Measurements from ENCODE around the gene PTGS2.
"Not testable (repeated sequence)": the region's sequence is repeated elsewhere in the genome, so short reads cannot be mapped to it uniquely, and the experiment has no call there.

PTGS2 gene

DNA sequence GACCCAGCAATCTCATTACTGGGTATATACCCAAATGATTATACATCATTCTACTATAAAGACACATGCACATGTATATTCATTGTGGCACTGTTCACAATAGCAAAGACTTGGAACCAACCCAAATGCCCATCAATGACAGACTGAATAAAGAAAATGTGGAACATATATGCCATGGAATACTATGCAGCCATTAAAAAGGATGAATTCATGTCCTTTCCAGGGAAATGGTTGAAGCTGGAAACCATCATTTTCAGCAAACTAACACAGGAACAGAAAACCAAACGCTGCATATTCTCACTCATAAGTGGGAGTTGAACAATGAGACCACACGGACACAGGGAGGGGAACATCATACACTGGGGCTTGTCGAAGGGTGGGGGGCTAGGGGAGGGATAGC lies 10.4 kb downstream of the PTGS2 start:
- not testable (repeated sequence) for DNase-seq

DNA sequence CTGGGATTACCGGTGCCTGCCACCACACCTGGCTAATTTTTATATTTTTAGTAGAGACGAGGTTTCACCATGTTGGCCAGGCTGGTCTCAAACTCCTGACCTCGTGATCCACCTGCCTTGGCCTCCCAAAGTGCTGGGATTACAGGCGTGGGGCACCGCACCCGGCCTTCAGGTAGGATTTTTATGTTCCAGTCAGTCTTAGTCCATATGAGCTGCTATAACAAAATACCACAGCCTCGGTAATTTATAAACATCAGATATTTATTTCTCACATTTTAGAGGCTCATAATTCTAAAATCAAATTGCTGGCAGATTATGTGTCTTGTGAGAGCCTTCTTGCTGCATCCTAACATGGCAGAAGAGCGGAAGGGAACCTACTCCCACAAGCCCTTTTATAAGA lies 16.0 kb downstream of the PTGS2 start:
- not testable (repeated sequence) for DNase-seq

DNA sequence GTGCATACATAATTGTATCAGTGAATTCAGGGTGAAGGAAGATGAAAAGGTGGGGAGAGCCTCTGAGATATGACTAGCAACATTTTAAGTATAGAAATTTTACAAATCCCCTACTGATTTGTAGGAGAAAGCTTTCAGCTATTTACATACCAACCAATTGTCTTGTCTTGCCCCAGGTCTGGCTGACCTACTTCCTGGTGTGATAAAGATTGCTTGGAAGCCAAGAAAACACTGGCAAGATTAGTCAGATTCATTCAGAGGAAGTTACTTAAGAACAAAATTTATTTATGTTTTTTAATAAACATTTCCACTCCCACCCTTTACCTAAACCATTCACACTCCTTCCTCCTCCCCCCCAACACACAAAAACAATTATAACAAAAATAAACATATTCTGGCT lies 17.5 kb downstream of the PTGS2 start:
- DNase-seq = no peak

DNA sequence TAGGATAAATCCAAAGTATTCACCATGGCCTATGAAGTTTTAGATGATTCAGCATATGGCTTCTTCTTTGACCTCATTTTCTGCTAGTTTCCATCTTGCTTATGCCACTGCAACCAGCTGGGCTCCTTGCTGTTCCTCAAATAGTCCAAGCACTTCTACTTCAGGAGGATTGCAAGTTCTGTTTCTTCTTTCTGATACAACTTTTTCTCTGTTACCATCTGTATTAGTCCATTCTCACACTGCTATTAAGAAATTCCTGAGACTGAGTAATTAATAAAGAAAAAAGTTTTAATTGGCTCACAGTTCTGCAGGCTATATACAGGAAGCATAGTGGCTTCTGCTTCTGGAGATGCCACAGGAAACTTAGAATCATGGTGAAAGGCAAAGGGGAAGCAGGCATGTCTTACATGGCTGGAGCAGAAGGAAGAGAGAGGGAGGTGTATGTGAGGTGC lies 20.3 kb downstream of the PTGS2 start:
- DNase-seq = no peak

DNA sequence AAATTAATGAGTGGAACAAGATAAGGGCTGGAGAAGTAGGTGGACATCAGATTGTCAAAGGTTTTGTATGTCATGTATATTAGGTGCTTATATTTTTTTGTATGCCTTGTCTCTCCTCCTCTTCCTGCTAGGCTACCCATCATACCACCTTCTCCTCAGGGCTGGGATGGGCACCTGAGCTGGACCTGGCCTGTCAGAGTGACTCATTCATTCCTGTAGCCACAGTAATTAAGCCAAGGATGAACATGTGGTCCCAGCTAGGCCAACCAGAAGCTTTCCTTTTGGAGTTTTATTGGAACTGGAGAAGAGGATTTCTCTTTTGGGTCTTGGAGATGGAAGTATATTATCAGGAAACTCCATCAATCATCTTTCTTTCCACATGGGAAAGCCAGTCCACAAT lies 21.2 kb downstream of the PTGS2 start:
- DNase-seq = no peak

DNA sequence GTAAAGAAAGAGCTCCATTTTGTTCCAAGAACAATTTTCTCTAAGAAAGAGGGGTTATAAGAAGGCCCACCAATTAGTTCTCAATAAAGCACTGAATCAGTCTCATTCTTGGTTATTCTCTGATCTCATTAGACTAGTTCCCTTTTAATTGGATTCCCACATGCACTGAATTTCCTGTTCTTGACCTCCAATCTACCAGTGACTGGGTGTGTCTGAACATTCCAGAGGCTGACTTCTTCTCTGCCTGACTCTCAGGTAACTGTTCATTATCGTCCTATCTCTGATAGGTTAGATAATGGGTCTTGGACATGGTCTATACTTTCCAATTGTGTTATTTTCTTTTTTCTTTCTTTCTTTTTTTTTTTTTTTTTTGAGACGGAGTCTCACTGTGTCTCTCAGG lies 22.7 kb downstream of the PTGS2 start:
- no peak for DNase-seq

DNA sequence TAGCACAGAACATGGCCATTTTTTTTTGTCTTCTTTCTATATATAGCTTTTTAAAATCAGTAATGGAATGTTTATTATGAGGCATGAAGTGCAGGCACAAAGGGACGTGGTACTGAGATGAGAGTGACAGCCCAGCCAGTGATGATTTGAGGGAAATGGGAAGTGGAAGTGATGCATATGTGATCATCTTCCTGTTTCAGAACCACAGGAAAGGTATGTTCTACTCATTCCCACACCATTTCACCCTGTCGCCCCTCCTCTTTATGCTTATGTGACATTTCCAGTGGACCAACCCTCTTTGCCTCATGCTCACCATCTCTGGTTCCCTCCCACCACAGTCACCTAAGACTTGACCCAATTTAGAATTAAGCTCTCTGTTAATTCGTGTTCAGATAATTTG lies 24.3 kb downstream of the PTGS2 start:
- peak; percentile 64 for DNase-seq

DNA sequence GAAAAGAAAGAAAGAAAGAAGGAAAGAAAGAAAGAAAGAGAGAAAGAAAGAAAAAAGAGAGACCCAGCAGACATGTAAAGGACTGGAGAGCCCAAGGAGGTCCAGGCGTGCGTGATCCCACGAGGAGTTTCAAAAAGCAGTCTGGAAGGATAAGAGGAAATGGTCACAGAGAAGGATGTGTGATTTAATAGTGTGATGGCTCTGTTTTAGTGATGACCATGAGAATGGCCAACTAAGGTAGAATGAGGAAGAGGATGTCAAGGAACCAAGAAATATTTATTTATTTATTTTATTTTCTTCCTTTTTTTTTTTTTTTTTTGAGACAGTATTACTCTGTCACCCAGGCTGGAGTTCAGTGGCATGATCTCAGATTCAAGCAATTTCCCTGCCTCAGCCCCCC lies 25.5 kb downstream of the PTGS2 start:
- no peak for DNase-seq

DNA sequence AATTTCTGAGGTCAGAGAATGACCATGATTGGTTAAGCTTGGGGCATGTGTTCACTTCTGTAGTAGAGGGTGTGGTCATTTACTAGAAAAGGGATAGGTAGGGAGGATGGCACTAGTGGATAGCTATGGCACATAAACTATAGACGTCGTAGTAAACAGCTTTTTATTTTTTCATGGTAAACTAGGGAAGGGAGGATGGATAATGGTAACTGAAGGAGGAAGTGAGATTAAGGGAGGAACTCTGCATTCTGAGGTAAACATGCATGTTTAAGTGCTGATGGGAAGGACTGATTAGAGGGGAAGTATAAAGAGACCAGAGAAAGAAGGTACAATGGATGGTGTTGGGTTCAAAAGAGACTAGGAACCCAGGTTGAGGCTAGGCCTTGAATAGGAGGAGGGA lies 26.9 kb downstream of the PTGS2 start:
- no peak for DNase-seq

DNA sequence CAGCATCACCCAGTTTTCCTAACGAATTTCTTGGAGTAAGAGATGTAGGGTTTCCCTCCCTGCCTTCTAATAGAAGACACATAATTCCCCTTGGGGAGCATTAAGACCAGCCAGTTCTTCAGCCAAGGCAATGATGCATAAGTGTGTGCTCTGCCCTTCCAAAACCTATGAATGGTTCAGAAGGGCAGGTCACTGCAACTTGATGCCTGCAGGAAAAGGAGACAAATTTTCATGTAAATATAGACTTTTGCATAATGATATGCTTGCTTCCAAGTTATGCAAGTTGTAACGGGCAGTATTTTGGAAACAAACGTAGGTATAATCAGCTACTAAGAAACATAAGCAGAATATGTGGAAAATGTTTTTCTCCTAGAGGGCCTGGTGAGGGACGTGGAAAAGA lies 31.6 kb downstream of the PTGS2 start:
- DNase-seq = no peak

DNA sequence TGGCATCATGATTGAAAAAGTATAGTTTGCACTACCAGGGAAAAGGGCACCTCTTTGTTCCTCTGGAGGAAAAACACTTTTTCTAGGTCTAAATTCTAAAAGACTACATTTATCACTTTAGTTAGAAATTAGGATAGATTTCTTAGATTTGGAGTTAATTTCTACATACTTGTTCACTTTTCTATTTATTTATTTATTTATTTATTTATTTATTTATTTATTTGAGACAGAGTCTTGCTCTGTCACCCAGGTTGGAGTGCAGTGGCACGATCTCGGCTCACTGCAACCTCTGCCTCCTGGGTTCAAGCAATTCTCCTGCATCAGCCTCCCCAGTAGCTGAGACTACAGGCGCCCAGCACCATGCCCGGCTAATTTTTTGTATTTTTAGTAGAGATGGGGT lies 32.2 kb downstream of the PTGS2 start:
- DNase-seq = not testable (repeated sequence)

DNA sequence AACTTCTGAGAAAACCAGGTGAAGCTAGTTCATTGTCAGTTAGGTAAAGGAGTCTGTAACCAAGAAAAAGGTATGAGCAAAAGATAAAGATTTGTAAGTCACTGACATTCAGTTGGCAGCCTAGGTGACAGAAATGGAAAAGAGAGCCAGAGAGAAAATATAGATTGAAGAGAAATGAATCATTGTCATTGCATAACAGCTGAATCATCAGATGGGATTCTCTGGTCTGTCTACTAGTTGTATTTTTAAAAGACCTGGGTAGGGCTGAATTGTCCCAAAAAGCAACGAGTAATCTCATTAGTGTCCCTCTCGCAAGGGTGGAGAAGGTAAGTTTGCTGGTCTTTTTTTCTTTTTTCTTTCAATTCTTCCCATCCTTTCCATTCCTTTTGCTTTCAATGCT lies 36.6 kb downstream of the PTGS2 start:
- DNase-seq = no peak

DNA sequence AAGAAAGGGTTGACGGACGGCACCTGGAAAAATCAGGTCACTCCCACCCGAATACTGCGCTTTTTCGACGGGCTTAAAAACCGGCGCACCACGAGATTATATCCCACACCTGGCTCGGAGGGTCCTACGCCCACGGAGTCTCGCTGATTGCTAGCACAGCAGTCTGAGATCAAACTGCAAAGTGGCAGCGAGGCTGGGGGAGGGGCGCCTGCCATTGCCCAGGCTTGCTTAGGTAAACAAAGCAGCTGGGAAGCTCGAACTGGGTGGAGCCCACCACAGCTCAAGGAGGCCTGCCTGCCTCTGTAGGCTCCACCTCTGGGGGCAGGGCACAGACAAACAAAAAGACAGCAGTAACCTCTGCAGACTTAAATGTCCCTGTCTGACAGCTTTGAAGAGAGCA lies 42.7 kb downstream of the PTGS2 start:
- DNase-seq = not testable (repeated sequence)

DNA sequence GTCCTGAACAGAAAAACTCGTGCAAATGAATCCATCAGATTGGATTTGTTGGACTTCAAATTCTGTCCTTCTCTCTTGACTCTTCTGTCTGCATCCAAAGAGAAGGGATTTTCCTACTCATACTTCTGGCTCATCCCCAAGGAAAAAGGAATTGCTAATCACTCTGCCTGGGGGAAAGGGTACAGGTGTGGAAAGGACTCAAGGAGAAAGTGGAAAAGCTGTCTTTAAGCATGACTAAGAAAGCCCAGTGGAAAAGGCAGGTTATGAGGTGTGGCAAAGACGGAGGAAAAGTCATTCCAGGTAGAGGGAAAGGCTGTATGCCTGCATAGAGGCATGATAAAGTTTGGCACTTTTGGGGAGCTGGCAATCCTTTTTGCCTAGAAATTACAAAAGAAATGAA lies 43.4 kb downstream of the PTGS2 start:
- no peak for DNase-seq

DNA sequence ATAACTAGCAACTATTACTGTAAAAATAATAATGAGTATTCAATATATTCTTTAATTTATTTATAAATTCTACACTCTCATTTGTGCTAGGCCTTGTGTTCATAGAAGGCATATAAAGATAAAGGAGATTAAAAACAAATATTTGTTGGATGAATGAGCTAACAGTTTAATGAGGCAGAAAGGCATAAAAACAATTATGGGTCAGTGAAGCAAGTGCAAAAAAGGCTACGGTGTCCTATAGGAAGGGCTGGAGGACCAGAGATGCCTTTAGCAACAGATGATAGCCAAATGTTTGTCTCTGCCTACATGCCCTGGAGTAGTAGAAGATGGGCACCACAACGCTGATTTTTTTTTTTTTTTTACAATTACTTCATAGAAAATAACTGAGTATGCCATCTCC lies 45.7 kb downstream of the PTGS2 start:
- no peak for DNase-seq

DNA sequence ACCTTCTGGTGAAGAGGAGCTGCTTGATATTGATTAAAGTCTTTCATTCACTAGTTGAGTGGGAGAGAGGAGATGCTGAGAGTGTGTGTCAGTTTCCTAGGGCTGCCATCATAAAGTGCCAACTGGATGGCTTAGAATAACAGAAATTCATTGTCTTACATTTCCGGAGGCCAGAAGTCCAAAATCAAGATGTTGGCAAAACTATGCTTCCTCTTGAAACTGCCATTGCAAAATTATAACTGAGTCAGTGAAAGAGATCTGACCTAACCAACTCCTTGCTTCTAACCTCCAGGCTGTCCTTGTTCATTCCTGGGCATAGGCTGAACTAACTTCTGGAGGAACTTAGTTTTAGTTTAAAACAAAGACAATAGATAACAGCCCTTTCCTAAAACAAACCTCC lies 47.1 kb downstream of the PTGS2 start:
- DNase-seq = no peak

DNA sequence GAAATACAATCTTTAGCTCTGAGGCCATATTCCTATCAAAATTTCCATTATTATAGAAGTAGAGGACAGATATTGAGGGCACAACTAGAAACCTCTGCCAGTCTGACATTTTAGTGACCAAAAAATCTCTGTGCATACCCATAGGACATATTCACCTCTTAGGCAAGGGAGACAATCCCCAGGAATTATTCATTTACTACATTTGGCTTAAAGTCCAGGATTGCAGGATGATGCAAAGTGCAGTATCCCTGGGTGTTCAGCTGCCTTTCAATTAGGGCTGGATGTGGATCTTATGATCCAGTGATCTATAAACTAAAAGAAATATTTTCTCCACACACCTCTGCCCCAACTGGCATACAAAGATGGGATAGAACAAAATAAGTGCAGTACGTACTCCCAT lies 50.9 kb downstream of the PTGS2 start:
- DNase-seq = no peak

DNA sequence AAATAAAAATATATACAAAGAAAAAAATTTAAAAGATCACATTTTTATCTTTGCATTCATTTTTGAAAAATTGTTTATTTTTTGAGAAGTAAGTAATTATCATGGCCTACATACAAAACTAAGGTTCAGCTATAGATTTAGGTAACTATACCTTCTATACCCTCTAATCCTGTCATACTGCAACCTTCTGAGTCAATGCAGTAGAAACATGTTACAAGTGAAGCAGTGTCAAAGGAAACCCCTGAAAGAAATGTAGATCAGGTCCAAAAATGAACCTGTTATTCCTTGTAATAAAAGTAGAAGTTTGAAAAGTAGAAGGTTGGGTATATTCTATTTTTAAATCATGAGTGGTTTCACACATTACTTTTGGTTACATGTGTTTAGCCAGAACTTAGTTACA lies 51.3 kb downstream of the PTGS2 start:
- no peak for DNase-seq

DNA sequence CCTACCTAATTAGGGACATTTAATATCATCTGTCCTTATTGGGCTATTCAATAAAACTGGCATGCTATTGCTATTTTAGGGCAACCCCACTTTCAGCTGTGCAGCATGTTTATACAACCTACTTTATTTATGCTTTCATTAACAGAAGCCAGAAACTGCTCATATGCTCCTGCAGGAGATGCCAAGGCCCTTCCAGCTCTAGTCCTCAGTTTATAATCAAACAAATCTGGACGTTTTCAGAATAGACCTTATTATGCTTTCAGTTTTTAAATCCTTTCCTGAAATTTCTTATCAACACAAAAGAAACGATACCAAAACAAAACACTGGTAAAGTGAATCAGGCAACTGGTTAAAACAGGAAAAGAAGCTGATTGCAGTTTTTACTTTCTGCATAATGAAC lies 53.2 kb downstream of the PTGS2 start:
- no peak for DNase-seq

DNA sequence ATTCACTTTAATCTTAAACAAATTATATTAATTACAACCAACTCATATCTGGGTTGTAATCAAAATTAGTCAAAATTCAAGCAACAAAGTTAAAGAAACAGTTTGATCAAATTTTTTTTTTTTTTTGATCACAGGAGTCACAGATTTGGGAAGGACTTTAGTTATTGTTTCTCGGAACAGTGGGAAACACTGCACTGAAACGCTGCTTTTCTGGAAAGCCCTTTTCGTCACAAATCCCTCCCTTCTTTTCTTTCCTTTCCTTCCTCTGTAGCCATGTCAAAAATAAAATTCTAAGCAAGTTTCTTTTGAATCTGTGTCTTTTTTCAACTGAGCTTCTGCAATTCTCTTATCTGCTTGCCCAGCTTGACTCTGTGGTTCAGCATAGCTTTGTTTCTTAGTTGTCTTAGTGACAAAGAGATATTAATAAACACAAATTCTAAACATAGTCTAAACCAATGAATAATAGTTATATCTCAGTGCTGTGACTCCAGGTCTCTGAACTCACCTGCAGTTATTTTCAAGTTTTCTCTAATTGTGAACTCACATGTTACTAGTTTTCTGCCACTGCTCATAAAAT lies 53.8 kb downstream of the PTGS2 start:
- DNase-seq = no peak

DNA sequence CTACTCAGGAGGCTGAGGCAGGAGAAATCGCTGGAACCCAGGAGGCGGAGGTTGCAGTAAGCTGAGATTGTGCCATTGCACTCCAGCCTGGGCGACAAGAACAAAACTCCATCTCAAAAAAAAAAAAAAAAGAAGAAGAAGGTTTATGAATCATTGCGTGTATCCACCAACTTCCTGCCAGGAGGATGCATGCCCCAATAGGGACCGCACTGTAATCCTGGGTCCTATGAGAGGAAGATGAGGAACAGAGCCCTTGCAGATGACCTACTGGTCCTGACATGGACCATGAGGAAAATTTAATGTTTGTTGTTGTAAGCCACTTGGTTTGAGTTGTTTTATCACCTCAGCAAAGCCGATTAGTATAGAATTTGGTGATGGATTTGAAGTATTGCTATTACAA lies 56.7 kb downstream of the PTGS2 start:
- DNase-seq = peak; percentile 58
